ENCODE results near the gene SLC2A4.

GRCh38 chr17:7327501-7327900, 46.0 kb downstream of the SLC2A4 start:
- no peak for TF ChIP-seq POLR2A (IDR thresholded peaks at IDR 0.05; ENCODE audit: low read length)
- no peak for TF ChIP-seq GATA1 (IDR thresholded peaks at IDR 0.05; ENCODE audit: low read depth, low read length)

Data from erythroblast (primary cell).